Prostate gland (tissue), 2 donors: Measurements from ENCODE around the gene HOXB5. TPM values are rescaled to one million over a fixed set of nuclear protein-coding genes. Genes with fewer than 3 reads are reported as not detected.

Experiments used
- DNase-seq: peaks from one replicate; pipeline ENCODE4 v3.0.0-alpha.2; 2019; ENCODE audit warnings: low spot score
- H3K27ac ChIP-seq, 2 donors: fragments of 200-600 bp; sonication (generic); 2 replicates each; pipeline ENCODE4 v1.5.1; 2017 to 2019
- H3K27me3 ChIP-seq: fragments of 200-600 bp; sonication (generic); replicated peaks from 2 replicates; pipeline ENCODE4 v1.5.1; 2019; ENCODE audit not compliant: insufficient read depth
- H3K36me3 ChIP-seq, 2 donors: fragments of 200-600 bp; sonication (generic); 1 replicate in 1 of 2; 2 replicates in 1 of 2; pipeline versions ENCODE4 v1.5.1 to v1.8.1; 2017 to 2019
- H3K4me1 ChIP-seq: fragments of 200-600 bp; sonication (generic); replicated peaks from 2 replicates; pipeline ENCODE4 v1.5.1; 2019
- H3K4me3 ChIP-seq, 2 donors: fragments of 200-600 bp; sonication (generic); 2 replicates each; pipeline ENCODE4 v1.5.1; 2017 to 2019
- H3K9me3 ChIP-seq: fragments of 200-600 bp; sonication (generic); 2 replicates; pipeline ENCODE4 v1.5.1; 2017
- POLR2A ChIP-seq: fragments of 450-650 bp; IDR thresholded peaks from one replicate; pipeline ENCODE4 v1.6.1; 2016; ENCODE audit warnings: antibody characterized with exemption, mild to moderate bottlenecking
- POLR2AphosphoS5 ChIP-seq: sonication (generic); formaldehyde crosslinking; IDR thresholded peaks from one replicate; pipeline ENCODE4 v1.6.1; 2017; ENCODE audit warnings: antibody characterized with exemption
- WGBS: methylation state at CpG from one replicate; pipeline ENCODE4 v1.1.5; 2018; 5-methylcytosine and 5-hydroxymethylcytosine counted together
- intact Hi-C: fragments of 100-400 bp; cut with DNase I; formaldehyde crosslinking; loops from one replicate; pipeline ENCODE4 v1.14.2; 2022
- total RNA-seq, 2 donors: library from RNA; depleted of rRNA; stranded (reverse); fragments of >200 nt; gene quantifications; one replicate each; pipeline ENCODE4 v1.1.0, GENCODE V29; 2016
- TF ChIP-seq, protein P1 (sequence below), 4 experiments: fragments of 200-600 bp in 2 of 4; fragments of 450-650 bp in 2 of 4; sonication (generic) in 2 of 4; IDR thresholded peaks; 1 replicate in 3 of 4; 2 replicates in 1 of 4; pipeline ENCODE4 v1.5.1; 2016 to 2019; ENCODE audit warnings: antibody characterized with exemption in 4 of 4, mild to moderate bottlenecking in 2 of 4, moderate library complexity in 2 of 4

The HOXB5 gene
- total RNA-seq, 2 donors from 2014 or later, result 0.36 to 1.1 TPM

DNA sequence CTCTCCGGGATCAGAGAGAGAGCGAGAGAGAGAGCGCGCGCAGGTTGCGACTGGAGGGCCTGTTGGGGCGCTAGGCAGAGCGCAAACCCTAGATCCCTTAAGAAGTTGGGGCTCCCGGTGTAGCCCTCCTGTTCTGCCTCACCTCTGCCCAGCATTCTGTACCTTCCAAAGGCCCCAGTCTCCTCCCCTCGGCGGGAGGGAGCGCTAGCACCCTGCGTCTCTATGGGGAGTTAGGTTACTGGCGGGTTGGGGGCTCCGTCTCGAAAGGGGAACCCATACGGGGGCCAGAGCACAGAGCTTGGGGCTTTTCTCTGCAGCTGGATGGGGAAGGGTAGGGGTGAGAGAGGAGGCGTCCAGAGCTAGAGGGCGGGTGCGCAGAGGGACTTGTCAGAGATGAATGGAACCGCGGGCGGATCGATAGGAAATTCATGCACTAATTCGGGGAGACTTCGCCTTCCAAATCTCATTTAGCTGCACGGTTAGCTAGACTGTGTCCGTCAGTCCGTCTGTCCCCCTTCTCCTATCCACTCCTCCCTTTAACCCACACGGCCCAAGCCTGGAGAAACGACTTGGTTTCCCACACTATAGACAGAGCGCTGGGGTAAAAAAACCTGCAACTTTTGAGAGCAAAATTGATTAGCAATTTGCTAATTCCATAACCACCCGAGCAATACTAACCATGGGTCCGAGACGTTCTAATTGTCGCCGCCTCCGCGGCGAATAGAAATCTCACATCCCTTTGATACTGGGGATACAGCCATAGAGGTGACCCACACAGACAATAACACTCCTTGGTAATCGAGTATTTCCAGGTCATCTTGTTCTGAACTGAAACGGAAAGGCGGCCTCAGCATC is 14.7 kb downstream of the HOXB5 start:
- H3K27ac ChIP-seq, result no peak overlapping the region

DNA sequence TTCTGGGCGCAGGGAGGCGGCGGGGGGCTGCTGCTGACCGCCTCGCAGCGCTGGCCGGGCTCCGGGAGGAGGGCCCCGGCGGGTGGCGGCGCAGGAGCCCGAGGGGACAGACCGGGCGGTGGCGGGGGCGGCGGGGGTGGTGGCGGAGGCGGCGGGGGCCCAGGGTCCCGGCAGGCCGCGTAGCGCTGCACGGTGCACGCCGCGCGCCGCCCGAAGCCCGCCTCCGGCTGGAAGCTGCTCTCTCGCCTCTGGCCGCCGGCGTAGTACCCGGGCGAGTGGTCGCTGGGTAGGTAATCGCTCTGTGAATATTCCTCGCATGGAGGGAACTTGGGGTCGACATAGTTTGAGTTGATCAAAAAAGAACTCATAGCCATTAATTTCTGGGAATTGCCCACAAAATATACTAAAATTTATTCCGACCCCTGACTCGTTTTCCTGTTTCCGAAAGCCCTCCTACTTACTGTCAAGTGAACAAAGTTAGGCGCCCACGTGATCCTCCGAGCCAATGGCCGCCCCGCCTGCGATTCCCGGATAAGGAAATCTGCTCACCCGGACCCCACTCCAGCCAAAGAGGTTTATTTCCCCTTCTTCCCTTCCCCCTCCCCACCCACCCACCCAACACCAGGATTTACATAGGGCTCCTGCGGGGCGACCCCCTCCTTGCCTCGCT is 15.5 kb downstream of the HOXB5 start, which contains the start of gene HOXB4:
HOXB4 (minus strand) TSS at position 405 of the 670 bp plus-strand sequence; CDS start at position 374, 31 bp downstream.
- peak within 1 kb of the TSS; percentile 14 to 27 for H3K4me3 ChIP-seq
- intact Hi-C loops, result no loop called here
- TF ChIP-seq, protein P1, sequence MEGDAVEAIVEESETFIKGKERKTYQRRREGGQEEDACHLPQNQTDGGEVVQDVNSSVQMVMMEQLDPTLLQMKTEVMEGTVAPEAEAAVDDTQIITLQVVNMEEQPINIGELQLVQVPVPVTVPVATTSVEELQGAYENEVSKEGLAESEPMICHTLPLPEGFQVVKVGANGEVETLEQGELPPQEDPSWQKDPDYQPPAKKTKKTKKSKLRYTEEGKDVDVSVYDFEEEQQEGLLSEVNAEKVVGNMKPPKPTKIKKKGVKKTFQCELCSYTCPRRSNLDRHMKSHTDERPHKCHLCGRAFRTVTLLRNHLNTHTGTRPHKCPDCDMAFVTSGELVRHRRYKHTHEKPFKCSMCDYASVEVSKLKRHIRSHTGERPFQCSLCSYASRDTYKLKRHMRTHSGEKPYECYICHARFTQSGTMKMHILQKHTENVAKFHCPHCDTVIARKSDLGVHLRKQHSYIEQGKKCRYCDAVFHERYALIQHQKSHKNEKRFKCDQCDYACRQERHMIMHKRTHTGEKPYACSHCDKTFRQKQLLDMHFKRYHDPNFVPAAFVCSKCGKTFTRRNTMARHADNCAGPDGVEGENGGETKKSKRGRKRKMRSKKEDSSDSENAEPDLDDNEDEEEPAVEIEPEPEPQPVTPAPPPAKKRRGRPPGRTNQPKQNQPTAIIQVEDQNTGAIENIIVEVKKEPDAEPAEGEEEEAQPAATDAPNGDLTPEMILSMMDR (IDR thresholded peaks at IDR 0.05), result no peak
- TF ChIP-seq POLR2AphosphoS5 (no peak), POLR2A (no peak)
- no peak for DNase-seq
- no peaks in the 10 kb centered on the region for H3K9me3 ChIP-seq
- WGBS, result 2% methylated on average over 37 of the region's 58 CpGs
- H3K4me1 ChIP-seq, result no peaks in the 10 kb centered on the region
- H3K27ac ChIP-seq, result no peak within 1 kb of the TSS
- H3K36me3 ChIP-seq, result no peaks in the 10 kb centered on the region
- H3K27me3 ChIP-seq, result peaks cover 73% of the 10 kb centered on the region

More for the DNA sequence above, 14.7 kb downstream of the HOXB5 start:
- Histone ChIP-seq H3K4me1 (no peaks in the 10 kb centered on the region), H3K9me3 (no peaks in the 10 kb centered on the region), H3K36me3 (no peaks in the 10 kb centered on the region), H3K4me3 (peak overlapping the region; percentile 14 to 27), H3K27me3 (peaks cover 73% of the 10 kb centered on the region)
- TF ChIP-seq POLR2AphosphoS5 (no peak), POLR2A (no peak)
- TF ChIP-seq, protein P1 (IDR thresholded peaks at IDR 0.05), result no peak
- 23% methylated on average over 43 of the region's 43 CpGs for WGBS
- intact Hi-C loops, result no loop called here
- no peak for DNase-seq

DNA sequence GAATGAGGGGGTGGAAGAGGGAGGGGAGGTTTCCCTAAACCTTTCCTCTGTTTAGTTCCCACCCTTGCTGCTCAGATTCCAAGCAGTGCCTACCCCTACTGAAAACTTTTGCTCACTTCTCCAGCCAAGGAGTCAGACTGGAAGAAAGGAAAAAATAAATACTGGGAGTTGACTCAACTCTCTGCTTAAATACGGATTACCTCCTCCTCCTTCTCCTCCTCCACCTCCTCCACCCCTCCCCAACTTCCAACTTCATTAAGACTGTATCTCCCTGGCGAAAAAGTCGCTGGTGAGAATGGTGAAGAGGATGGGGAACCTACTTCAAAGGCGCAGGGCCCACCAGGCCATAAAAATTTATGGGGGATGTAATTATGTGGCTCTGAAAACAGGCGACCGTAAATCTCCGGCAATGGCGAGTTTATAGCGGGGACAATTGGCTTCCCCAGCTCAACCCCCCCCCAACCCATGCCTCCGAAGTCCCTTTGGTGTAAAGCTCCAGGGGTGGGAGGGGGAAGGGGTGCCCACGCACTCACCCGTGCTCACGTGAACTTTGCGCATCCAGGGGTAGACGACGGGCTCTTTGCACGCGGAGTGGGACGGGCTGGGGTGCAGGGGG is 16.1 kb downstream of the HOXB5 start:
- no peak for TF ChIP-seq POLR2AphosphoS5
- TF ChIP-seq POLR2A, result no peak
- TF ChIP-seq, protein P1 (IDR thresholded peaks at IDR 0.05), result no peak
- Histone ChIP-seq H3K9me3 (no peaks in the 10 kb centered on the region), H3K27me3 (peaks cover 66% of the 10 kb centered on the region), H3K27ac (no peak overlapping the region), H3K4me3 (peak overlapping the region; percentile 14 to 27), H3K4me1 (no peaks in the 10 kb centered on the region), H3K36me3 (no peaks in the 10 kb centered on the region)
- DNase-seq, result no peak
- 4% methylated on average over 18 of the region's 19 CpGs for WGBS
- intact Hi-C loops, result no loop called here

DNA sequence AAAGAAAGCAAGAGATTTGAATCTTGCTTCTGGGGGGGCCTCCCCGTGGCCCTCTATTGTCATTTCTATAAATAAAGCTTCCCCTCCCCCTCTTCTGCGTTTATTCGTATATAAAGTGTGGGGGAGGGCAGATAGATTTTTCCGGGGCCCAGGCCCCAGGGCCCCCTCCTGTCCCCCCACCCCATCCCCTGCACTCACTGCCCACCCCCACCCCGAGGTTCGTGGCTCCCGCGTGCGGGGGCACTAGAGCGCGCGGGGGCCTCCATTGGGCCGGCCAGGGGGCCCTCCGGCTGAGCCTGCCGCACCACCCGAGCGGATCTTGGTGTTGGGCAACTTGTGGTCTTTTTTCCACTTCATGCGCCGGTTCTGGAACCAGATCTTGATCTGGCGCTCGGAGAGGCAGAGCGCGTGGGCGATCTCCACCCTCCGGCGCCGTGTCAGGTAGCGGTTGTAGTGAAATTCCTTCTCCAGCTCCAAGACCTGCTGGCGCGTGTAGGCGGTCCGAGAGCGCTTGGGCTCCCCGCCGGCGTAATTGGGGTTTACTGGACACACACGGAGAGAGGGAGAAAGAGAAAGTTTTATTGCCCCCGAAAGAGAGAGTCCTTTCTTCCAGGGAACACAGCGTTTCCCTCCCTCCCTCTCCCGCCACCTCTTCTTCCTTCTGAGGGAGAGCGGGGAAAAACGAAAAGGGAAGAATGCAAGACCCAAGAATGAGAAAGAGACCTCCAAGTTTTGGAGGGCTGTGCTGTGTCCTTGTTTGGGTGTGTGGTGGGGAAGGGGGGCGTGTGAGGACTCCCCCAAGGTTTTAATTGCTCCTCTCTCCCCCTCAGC is 16.9 kb downstream of the HOXB5 start:
- intact Hi-C loops, result no loop called here
- Histone ChIP-seq H3K27ac (no peak overlapping the region), H3K4me3 (no peak overlapping the region), H3K27me3 (peaks cover 59% of the 10 kb centered on the region), H3K4me1 (no peaks in the 10 kb centered on the region), H3K36me3 (no peaks in the 10 kb centered on the region), H3K9me3 (no peaks in the 10 kb centered on the region)
- TF ChIP-seq, protein P1 (IDR thresholded peaks at IDR 0.05), result no peak
- TF ChIP-seq POLR2AphosphoS5, result no peak
- no peak for TF ChIP-seq POLR2A
- WGBS, result 7% methylated on average over 33 of the region's 43 CpGs
- no peak for DNase-seq
